ENCODE results near the gene APH1A. TPM values are rescaled to one million over a fixed set of nuclear protein-coding genes. Genes with fewer than 3 reads are reported as not detected.
"Not testable (repeated sequence)": the region's sequence is repeated elsewhere in the genome, so short reads cannot be mapped to it uniquely, and the experiment has no call there.

The APH1A gene
- total RNA-seq, 2 experiments from 2014 or later = 62.4 to 89.3 TPM

GRCh38 chr1:150233359-150234308 is 35.2 kb downstream of the APH1A start:
- POLR2A ChIA-PET = interaction anchor here (0.6 to 1.3 kb wide), 9 partner anchors 8 to 689 kb away, joined by 3 to 8 read pairs (median 3); partner anchors contain the start of gene APH1A
- peak; percentile 73 for DNase-seq
- peaks cover 34% of the 10 kb centered on the region for H3K36me3 Mint-ChIP-seq (ENCODE audit: low read depth)
- H3K27me3 Mint-ChIP-seq = no peaks in the 10 kb centered on the region
- peak overlapping the region; percentile 99 for H3K27ac Mint-ChIP-seq
- H3K4me1 Mint-ChIP-seq = peaks cover 14% of the 10 kb centered on the region
- intact Hi-C loops (cut with DNase I, micrococcal nuclease) = loop anchor here (1.0 to 10.0 kb wide), 5 partner anchors 20 to 643 kb away; partner anchors contain the start of genes ARNT (in 1 of the 2) and MRPS21 (in 1 of the 2)
- no peak for ATAC-seq
- CTCF ChIA-PET = interaction anchor here (0.6 to 1.9 kb wide), 7 partner anchors 9 to 773 kb away, joined by 3 to 6 read pairs (median 3); partner anchors contain the start of gene RPRD2
- no peaks in the 10 kb centered on the region for H3K9me3 Mint-ChIP-seq (ENCODE audit: low read depth)
- no peak overlapping the region for H3K4me3 Mint-ChIP-seq

- not testable (repeated sequence) for DNase-seq; H3K27me3 Mint-ChIP-seq; ATAC-seq; H3K9me3 Mint-ChIP-seq (ENCODE audit: low read depth); H3K4me3 Mint-ChIP-seq
- H3K27ac Mint-ChIP-seq = peak overlapping the region; percentile 99
- ChIA-PET POLR2A (interaction anchor here (0.6 to 0.7 kb wide), 2 partner anchors 36 to 83 kb away, joined by 6 to 8 read pairs; partner anchors contain the start of gene APH1A), CTCF (interaction anchor here (0.6 to 1.9 kb wide), 4 partner anchors 8 to 773 kb away, joined by 3 to 6 read pairs (median 4); no protein-coding TSS in a partner anchor)
- peaks cover 37% of the 10 kb centered on the region for H3K36me3 Mint-ChIP-seq (ENCODE audit: low read depth)
- H3K4me1 Mint-ChIP-seq = peaks cover 14% of the 10 kb centered on the region
- intact Hi-C loops (cut with DNase I, micrococcal nuclease) = loop anchor here in 1 of 2 experiments (10.0 kb wide), 1 partner anchor 382 kb away; no protein-coding TSS in a partner anchor
Observed at GRCh38 chr1:150232921-150233320, 35.9 kb downstream of the APH1A start.

GRCh38 chr1:150228246-150228645 is 40.6 kb downstream of the APH1A start:
- POLR2A ChIA-PET; H3K27ac Mint-ChIP-seq; ATAC-seq; CTCF ChIA-PET; DNase-seq; H3K4me3 Mint-ChIP-seq; H3K9me3 Mint-ChIP-seq (ENCODE audit: low read depth); intact Hi-C loops (cut with DNase I, micrococcal nuclease); H3K4me1 Mint-ChIP-seq; H3K27me3 Mint-ChIP-seq: not testable (repeated sequence)
- H3K36me3 Mint-ChIP-seq (ENCODE audit: low read depth) = peaks cover 56% of the 10 kb centered on the region

GRCh38 chr1:150227228-150227627 is 41.6 kb downstream of the APH1A start:
- Mint-ChIP-seq H3K27ac (no peak overlapping the region), H3K36me3 (ENCODE audit: low read depth) (peaks cover 58% of the 10 kb centered on the region), H3K27me3 (no peaks in the 10 kb centered on the region), H3K4me1 (no peaks in the 10 kb centered on the region), H3K9me3 (ENCODE audit: low read depth) (no peaks in the 10 kb centered on the region), H3K4me3 (no peak overlapping the region)
- DNase-seq (no peak), ATAC-seq (no peak)
- intact Hi-C loops (cut with DNase I, micrococcal nuclease) = no loop called here
- ChIA-PET CTCF (no interaction called here), POLR2A (no interaction called here)

- no peak overlapping the region for H3K27ac Mint-ChIP-seq
- ATAC-seq (no peak), DNase-seq (no peak)
- H3K9me3 Mint-ChIP-seq (ENCODE audit: low read depth) = no peaks in the 10 kb centered on the region
- ChIA-PET CTCF (no interaction called here), POLR2A (no interaction called here)
- intact Hi-C loops (cut with DNase I, micrococcal nuclease) = no loop called here
- H3K36me3 Mint-ChIP-seq (ENCODE audit: low read depth) = peaks cover 58% of the 10 kb centered on the region
- H3K4me1 Mint-ChIP-seq = no peaks in the 10 kb centered on the region
- H3K4me3 Mint-ChIP-seq = no peak overlapping the region
- H3K27me3 Mint-ChIP-seq = no peaks in the 10 kb centered on the region
Observed at GRCh38 chr1:150226486-150226885, 42.3 kb downstream of the APH1A start.

GRCh38 chr1:150225546-150225945 is 43.3 kb downstream of the APH1A start:
- ChIA-PET POLR2A (interaction anchor here (1.2 kb wide), 1 partner anchor 9 kb away, joined by 3 read pairs; no protein-coding TSS in a partner anchor), CTCF (interaction anchor here (0.9 to 1.3 kb wide), 2 partner anchors 8 to 38 kb away, joined by 4 to 6 read pairs; no protein-coding TSS in a partner anchor)
- Mint-ChIP-seq H3K4me1 (no peaks in the 10 kb centered on the region), H3K4me3 (no peak overlapping the region), H3K36me3 (ENCODE audit: low read depth) (peaks cover 53% of the 10 kb centered on the region), H3K9me3 (ENCODE audit: low read depth) (no peaks in the 10 kb centered on the region), H3K27ac (no peak overlapping the region), H3K27me3 (no peaks in the 10 kb centered on the region)
- ATAC-seq (no peak), DNase-seq (no peak)
- intact Hi-C loops (cut with DNase I, micrococcal nuclease) = no loop called here

GRCh38 chr1:150224983-150225382 is 43.8 kb downstream of the APH1A start:
- H3K4me3 Mint-ChIP-seq = no peak overlapping the region
- H3K36me3 Mint-ChIP-seq (ENCODE audit: low read depth) = peaks cover 49% of the 10 kb centered on the region
- DNase-seq = no peak
- no peaks in the 10 kb centered on the region for H3K4me1 Mint-ChIP-seq
- no peaks in the 10 kb centered on the region for H3K27me3 Mint-ChIP-seq
- POLR2A ChIA-PET = interaction anchor here (1.2 kb wide), 1 partner anchor 9 kb away, joined by 3 read pairs; no protein-coding TSS in a partner anchor
- ATAC-seq = no peak
- H3K9me3 Mint-ChIP-seq (ENCODE audit: low read depth) = no peaks in the 10 kb centered on the region
- intact Hi-C loops (cut with DNase I, micrococcal nuclease) = no loop called here
- H3K27ac Mint-ChIP-seq = no peak overlapping the region
- CTCF ChIA-PET = interaction anchor here (0.9 to 1.3 kb wide), 2 partner anchors 9 to 37 kb away, joined by 4 to 6 read pairs; no protein-coding TSS in a partner anchor

GRCh38 chr1:150221552-150221951 is 47.3 kb downstream of the APH1A start:
- Mint-ChIP-seq H3K27ac (no peak overlapping the region), H3K36me3 (ENCODE audit: low read depth) (peaks cover 27% of the 10 kb centered on the region), H3K27me3 (no peaks in the 10 kb centered on the region), H3K4me3 (no peak overlapping the region), H3K4me1 (no peaks in the 10 kb centered on the region), H3K9me3 (ENCODE audit: low read depth) (no peaks in the 10 kb centered on the region)
- intact Hi-C loops (cut with DNase I, micrococcal nuclease) = no loop called here
- CTCF ChIA-PET = no interaction called here
- no peak for DNase-seq
- ATAC-seq = no peak
- POLR2A ChIA-PET = no interaction called here

- H3K36me3 Mint-ChIP-seq (ENCODE audit: low read depth); intact Hi-C loops (cut with DNase I, micrococcal nuclease); H3K27me3 Mint-ChIP-seq; ATAC-seq; H3K27ac Mint-ChIP-seq; H3K9me3 Mint-ChIP-seq (ENCODE audit: low read depth); H3K4me3 Mint-ChIP-seq; DNase-seq: not testable (repeated sequence)
- ChIA-PET POLR2A (interaction anchor here (0.6 kb wide), 1 partner anchor 67 kb away, joined by 3 read pairs; no protein-coding TSS in a partner anchor), CTCF (interaction anchor here (0.6 to 0.7 kb wide), 2 partner anchors 90 to 266 kb away, joined by 3 read pairs; no protein-coding TSS in a partner anchor)
- peaks cover 19% of the 10 kb centered on the region for H3K4me1 Mint-ChIP-seq
Observed at GRCh38 chr1:150215855-150216254, 53.0 kb downstream of the APH1A start.

Measured in activated CD4-positive, alpha-beta T cell treated with anti-CD3 and anti-CD28 coated beads for 36 hours (primary cell).